K562 (cell line): ENCODE results near the gene ZSCAN2. TPM values are rescaled to one million over a fixed set of nuclear protein-coding genes. Genes with fewer than 3 reads are reported as not detected.

ENCODE experiments used
- CBX1 ChIP-seq: sonication (generic); IDR thresholded peaks from 2 replicates; pipeline ENCODE4 v1.6.1; 2016; ENCODE audit warnings: antibody characterized with exemption, low read depth, mild to moderate bottlenecking
- MECOM ChIP-seq: fragments of 250-450 bp; sonication (Bioruptor Pico); IDR thresholded peaks from 2 replicates; pipeline ENCODE4 v1.8.0; 2022; ENCODE audit warnings: inconsistent platforms
- PTTG1 ChIP-seq: fragments of 450-650 bp; IDR thresholded peaks from 2 replicates; pipeline ENCODE4 v1.6.1; 2016; ENCODE audit warnings: low read depth, mild to moderate bottlenecking, missing genetic modification characterization, missing compliant biosample characterization
- RAD21 ChIP-seq, 2 experiments: fragments of 250-450 bp in 1 of 2; fragments of 450-650 bp in 1 of 2; sonication (Bioruptor Pico) in 1 of 2; formaldehyde crosslinking in 1 of 2; IDR thresholded peaks in 1 of 2; conservative IDR thresholded peaks in 1 of 2; 2 replicates each; pipeline versions ENCODE4 v1.4.0 to v1.8.0; 2020 to 2022; ENCODE audit warnings: mild to moderate bottlenecking in 2 of 2, moderate library complexity in 1 of 2
- STAT5A ChIP-seq: IDR thresholded peaks from 2 replicates; pipeline ENCODE4 v1.6.1; 2012; ENCODE audit warnings: low read length, inconsistent platforms, borderline replicate concordance
- THRB ChIP-seq: fragments of 450-650 bp; formaldehyde crosslinking; conservative IDR thresholded peaks from 2 replicates; pipeline ENCODE4 v1.4.0; 2022; ENCODE audit warnings: mild to moderate bottlenecking, missing genetic modification characterization
- ZNF592 ChIP-seq: fragments of 450-650 bp; IDR thresholded peaks from 2 replicates; pipeline ENCODE4 v1.6.1; 2017; ENCODE audit warnings: antibody characterized with exemption, mild to moderate bottlenecking
- ZNF77 ChIP-seq: fragments of 250-450 bp; sonication (Bioruptor Pico); IDR thresholded peaks from 2 replicates; pipeline ENCODE4 v1.5.0; 2020
- polyA plus RNA-seq, 8 experiments: library from polyadenylated mRNA; depleted of rRNA in 4 of 8; stranded (reverse) in 5 of 8; unstranded in 3 of 8; fragments of >200 nt; fragmentation: Nextera tagmentation in 2 of 8; fragmentation: Illumina TruSeq in 1 of 8; extraction: Ambion mirVana in 2 of 8; extraction: Trizol in 1 of 8; gene quantifications; 2 replicates each; pipeline versions ENCODE4 v1.2.1 to v1.2.3, GENCODE V29; 2011 to 2014; ENCODE audit warnings: inconsistent platforms in 1 of 8, missing spikeins in 1 of 8
- total RNA-seq, 7 experiments: library from RNA; depleted of rRNA in 6 of 7; stranded (reverse); fragments of >200 nt in 6 of 7; fragmentation: Illumina TruSeq in 2 of 7; extraction: Trizol in 2 of 7; gene quantifications; 2 replicates each; pipeline versions ENCODE4 v1.2.1 to v1.2.3, GENCODE V29; 2011 to 2021; ENCODE audit warnings: low replicate concordance in 1 of 7

The ZSCAN2 gene
- total and polyA plus RNA-seq, 9 of the 15 experiments (the other 6 are each of a cell fraction or from before 2014, with no cell fraction given), result 1.7 to 14.2 (median 6.6) TPM

GRCh38 chr15:84586696-84587095, 14.1 kb upstream of the ZSCAN2 start (continued):
- TF ChIP-seq ZNF592 (no peak), THRB (CRISPR knock-in tag) (no peak), ZNF77 (CRISPR knock-in tag) (no peak), STAT5A (no peak), PTTG1 (tag) (no peak), CBX1 (no peak), RAD21 (CRISPR knock-in tag; conservative IDR thresholded peaks at IDR 0.05 in 1 of 2, IDR thresholded peaks at IDR 0.05 in 1 of 2) (no peak), MECOM (no peak)
